ENCODE measurements around the gene CMTM3. TPM values are rescaled to one million over a fixed set of nuclear protein-coding genes. Genes with fewer than 3 reads are reported as not detected.

CMTM3 gene
- total and polyA plus RNA-seq, 2 experiments from 2014 or later = 48.9 to 92.2 TPM

DNA sequence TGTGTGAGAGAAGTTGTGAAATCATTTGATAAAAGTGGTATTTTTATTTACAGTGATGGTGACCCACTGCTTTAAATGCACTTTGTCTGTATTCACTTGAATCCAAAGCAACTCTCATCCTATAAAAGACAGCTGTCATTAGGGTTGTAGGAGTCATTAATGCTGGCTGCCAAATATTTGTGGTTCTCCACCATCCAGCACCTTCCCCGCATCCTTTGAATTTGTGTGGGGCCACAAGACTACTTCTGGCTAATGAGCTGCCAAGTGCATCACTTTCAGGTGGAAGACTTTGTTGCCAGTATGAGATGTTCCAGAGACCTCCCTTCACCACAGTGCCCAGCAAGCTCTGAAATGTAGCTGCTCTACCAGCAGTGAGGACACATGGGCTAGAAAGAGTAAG, 43.4 kb downstream of the CMTM3 start:
- no peak overlapping the region for H3K4me3 ChIP-seq
- TF ChIP-seq, protein P1, sequence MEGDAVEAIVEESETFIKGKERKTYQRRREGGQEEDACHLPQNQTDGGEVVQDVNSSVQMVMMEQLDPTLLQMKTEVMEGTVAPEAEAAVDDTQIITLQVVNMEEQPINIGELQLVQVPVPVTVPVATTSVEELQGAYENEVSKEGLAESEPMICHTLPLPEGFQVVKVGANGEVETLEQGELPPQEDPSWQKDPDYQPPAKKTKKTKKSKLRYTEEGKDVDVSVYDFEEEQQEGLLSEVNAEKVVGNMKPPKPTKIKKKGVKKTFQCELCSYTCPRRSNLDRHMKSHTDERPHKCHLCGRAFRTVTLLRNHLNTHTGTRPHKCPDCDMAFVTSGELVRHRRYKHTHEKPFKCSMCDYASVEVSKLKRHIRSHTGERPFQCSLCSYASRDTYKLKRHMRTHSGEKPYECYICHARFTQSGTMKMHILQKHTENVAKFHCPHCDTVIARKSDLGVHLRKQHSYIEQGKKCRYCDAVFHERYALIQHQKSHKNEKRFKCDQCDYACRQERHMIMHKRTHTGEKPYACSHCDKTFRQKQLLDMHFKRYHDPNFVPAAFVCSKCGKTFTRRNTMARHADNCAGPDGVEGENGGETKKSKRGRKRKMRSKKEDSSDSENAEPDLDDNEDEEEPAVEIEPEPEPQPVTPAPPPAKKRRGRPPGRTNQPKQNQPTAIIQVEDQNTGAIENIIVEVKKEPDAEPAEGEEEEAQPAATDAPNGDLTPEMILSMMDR (IDR thresholded peaks at IDR 0.05; ENCODE audit: low read depth, low read length) = no peak
- H3K9me3 ChIP-seq (ENCODE audit: low read depth) = no peaks in the 10 kb centered on the region
- H3K4me1 ChIP-seq (ENCODE audit: low read depth) = peaks cover 5% of the 10 kb centered on the region
- H3K27ac ChIP-seq = no peak overlapping the region
- DNase-seq (ENCODE audit: low read depth in 1 of 2, low spot score in 1 of 2) = no peak
- no peaks in the 10 kb centered on the region for H3K36me3 ChIP-seq
- H3K27me3 ChIP-seq = no peaks in the 10 kb centered on the region

GRCh38 chr16:66649167-66649566, 44.7 kb downstream of the CMTM3 start:
- Histone ChIP-seq H3K9me3 (ENCODE audit: low read depth) (no peaks in the 10 kb centered on the region), H3K36me3 (no peaks in the 10 kb centered on the region), H3K27ac (no peak overlapping the region), H3K4me1 (ENCODE audit: low read depth) (peaks cover 5% of the 10 kb centered on the region), H3K4me3 (no peak overlapping the region), H3K27me3 (no peaks in the 10 kb centered on the region)
- DNase-seq (ENCODE audit: low read depth in 1 of 2, low spot score in 1 of 2) = no peak
- TF ChIP-seq, protein P1 (IDR thresholded peaks at IDR 0.05; ENCODE audit: low read depth, low read length) = no peak

- Histone ChIP-seq H3K27ac (no peak overlapping the region), H3K9me3 (ENCODE audit: low read depth) (no peaks in the 10 kb centered on the region), H3K27me3 (no peaks in the 10 kb centered on the region), H3K36me3 (no peaks in the 10 kb centered on the region), H3K4me1 (ENCODE audit: low read depth) (peaks cover 5% of the 10 kb centered on the region), H3K4me3 (no peak overlapping the region)
- DNase-seq (ENCODE audit: low read depth in 1 of 2, low spot score in 1 of 2) = no peak
- TF ChIP-seq, protein P1 (IDR thresholded peaks at IDR 0.05; ENCODE audit: low read depth, low read length) = no peak
These were observed 45.2 kb downstream of the CMTM3 start for GRCh38 chr16:66649636-66650205.

- no peaks in the 10 kb centered on the region for H3K9me3 ChIP-seq (ENCODE audit: low read depth)
- H3K27me3 ChIP-seq = no peaks in the 10 kb centered on the region
- peak; percentile 90 to 91 for DNase-seq (ENCODE audit: low read depth in 1 of 2, low spot score in 1 of 2)
- H3K36me3 ChIP-seq = no peaks in the 10 kb centered on the region
- no peak overlapping the region for H3K27ac ChIP-seq
- H3K4me3 ChIP-seq = no peak overlapping the region
- peaks cover 5% of the 10 kb centered on the region for H3K4me1 ChIP-seq (ENCODE audit: low read depth)
- TF ChIP-seq, protein P1 (IDR thresholded peaks at IDR 0.05; ENCODE audit: low read depth, low read length) = peak; percentile 96
These were observed 46.4 kb downstream of the CMTM3 start for GRCh38 chr16:66650707-66651473.

DNA sequence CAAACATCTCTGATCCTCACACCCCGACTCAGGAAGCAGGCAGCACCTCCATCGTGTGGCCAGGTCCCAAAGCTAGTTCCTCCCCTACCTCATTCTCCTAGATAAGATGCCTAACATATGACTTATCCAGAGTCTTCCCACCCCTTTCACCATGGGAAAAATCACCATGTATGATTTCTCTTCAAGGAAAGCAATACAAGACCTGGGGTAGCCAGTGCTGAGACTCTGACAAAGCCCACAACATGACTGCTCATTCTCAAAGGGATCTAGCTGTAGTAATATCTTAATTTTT, 46.9 kb downstream of the CMTM3 start:
- H3K36me3 ChIP-seq = no peaks in the 10 kb centered on the region
- H3K9me3 ChIP-seq (ENCODE audit: low read depth) = no peaks in the 10 kb centered on the region
- TF ChIP-seq, protein P1 (IDR thresholded peaks at IDR 0.05; ENCODE audit: low read depth, low read length) = no peak
- H3K4me1 ChIP-seq (ENCODE audit: low read depth) = peaks cover 5% of the 10 kb centered on the region
- H3K4me3 ChIP-seq = no peak overlapping the region
- H3K27ac ChIP-seq = no peak overlapping the region
- no peaks in the 10 kb centered on the region for H3K27me3 ChIP-seq
- DNase-seq (ENCODE audit: low read depth in 1 of 2, low spot score in 1 of 2) = peak in 1 of 2 donors; percentile 10
